HG03045 (cell line): ENCODE results near the gene RPL27A.

Source experiments
- ATAC-seq: cut with Tn5 transposase; IDR thresholded peaks from one replicate; pipeline ENCODE4 v1.9.1; 2021; ENCODE audit warnings: mild to moderate bottlenecking, moderate library complexity; ENCODE audit not compliant: unreplicated experiment

RPL27A gene

GRCh38 chr11:8672346-8672745 lies 10.2 kb upstream of the RPL27A start:
- no peak for ATAC-seq

GRCh38 chr11:8674859-8675258 lies 7.7 kb upstream of the RPL27A start:
- ATAC-seq, result no peak

DNA sequence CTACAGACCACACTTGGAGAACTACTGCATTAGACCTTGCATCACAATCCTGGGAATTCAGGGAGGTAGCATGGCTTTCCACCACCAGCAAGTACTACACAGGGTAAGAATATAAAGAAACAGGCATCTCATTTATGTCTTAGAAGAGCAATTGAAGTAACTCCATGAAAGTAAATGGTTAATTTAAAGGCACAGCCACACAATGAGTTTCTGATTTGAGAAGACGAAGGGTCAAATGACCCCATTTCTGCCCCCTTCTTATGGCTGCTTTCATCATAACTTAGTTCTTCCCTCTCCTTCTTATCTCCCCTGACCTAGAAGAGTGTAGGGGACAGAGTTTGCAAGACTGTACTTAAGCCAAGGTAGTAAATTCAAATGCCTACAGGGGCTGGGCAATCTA lies 6.1 kb upstream of the RPL27A start:
- no peak for ATAC-seq

- no peak for ATAC-seq
Measured at GRCh38 chr11:8679006-8679405, 3.6 kb upstream of the RPL27A start.

- ATAC-seq, result no peak
Measured at GRCh38 chr11:8681837-8682302, 722 bp upstream of the RPL27A start.

DNA sequence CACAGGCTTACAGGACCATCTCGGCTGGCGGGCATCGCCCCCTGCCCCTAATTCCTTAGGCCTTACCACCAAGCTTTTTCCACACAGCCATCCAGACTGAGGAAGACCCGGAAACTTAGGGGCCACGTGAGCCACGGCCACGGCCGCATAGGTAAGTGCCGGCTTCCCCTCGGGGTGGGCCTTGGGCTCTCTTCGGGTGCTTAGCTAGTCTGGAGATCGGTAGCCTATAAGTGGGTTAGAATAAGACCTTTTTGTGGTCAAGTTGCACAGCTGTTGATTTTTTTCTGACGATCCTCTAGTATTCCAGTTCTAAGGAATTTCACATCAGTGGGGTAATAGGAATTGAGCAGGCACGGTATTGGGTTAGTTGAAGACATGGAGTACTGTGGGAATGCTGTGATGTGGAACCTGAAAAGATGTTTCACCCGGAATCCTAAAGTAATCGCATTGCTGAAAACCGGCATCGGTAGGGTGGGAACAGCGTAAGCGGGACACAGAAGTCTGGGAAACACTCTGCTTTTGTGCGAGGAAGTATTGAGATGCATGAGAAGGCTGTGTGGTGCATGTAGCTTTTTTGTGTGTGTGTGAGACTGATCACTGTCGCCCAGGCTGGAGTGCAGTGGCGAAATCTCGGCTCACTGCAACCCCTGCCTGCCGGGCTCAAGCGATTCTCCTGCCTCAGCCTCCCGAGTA lies 669 bp downstream of the RPL27A start:
- no peak for ATAC-seq

- no peak for ATAC-seq
Measured at GRCh38 chr11:8684600-8685290, 2.2 kb downstream of the RPL27A start.

- ATAC-seq, result no peak
Measured at GRCh38 chr11:8685306-8685705, 2.7 kb downstream of the RPL27A start.

DNA sequence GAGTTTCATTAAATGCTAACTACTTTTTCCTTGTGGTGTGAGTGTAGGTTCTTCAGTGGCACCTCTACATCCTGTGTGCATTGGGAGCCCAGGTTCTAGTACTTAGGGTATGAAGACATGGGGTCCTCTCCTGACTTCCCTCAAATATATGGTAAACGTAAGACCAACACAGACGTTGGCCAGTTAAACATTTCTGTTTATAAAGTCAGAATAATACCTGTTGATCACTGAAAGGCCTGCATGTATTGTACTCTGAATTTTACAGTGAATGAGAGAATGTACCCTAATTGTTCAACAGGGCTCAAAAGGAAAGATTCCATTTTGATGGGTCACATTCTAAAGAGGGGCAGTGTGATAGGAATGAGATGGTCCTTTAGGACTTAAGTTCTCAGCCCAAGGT lies 3.2 kb downstream of the RPL27A start:
- ATAC-seq, result no peak

- no peak for ATAC-seq
Measured at GRCh38 chr11:8686325-8686724, 3.7 kb downstream of the RPL27A start.

- peak; percentile 96 for ATAC-seq
Measured at GRCh38 chr11:8688414-8689362, 6.1 kb downstream of the RPL27A start.

DNA sequence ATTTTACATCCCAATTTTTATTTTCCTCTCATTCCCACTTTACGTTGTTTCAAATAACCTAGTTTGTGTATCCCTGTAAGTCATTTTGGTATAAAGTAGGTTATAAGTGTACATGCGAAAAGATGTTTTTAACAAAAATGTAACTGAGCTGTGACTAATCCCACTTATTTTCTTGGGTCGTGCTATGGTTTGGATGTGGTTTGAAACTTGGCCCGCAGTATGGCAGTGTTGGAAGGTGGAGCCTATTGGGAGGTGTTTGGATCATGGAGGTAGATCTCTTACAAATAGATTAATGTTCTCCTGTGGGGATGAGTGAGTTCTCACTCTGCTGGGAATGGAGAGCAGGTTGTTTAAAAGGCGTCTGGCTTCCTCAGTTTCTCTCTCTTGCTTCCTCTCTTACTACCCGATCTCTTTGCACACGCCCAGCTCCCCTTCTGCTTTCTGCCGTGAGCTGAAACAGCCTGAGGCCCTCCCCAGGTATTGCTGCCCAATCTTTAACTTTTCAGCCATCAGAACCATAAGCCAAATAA lies 7.2 kb downstream of the RPL27A start:
- ATAC-seq, result no peak

DNA sequence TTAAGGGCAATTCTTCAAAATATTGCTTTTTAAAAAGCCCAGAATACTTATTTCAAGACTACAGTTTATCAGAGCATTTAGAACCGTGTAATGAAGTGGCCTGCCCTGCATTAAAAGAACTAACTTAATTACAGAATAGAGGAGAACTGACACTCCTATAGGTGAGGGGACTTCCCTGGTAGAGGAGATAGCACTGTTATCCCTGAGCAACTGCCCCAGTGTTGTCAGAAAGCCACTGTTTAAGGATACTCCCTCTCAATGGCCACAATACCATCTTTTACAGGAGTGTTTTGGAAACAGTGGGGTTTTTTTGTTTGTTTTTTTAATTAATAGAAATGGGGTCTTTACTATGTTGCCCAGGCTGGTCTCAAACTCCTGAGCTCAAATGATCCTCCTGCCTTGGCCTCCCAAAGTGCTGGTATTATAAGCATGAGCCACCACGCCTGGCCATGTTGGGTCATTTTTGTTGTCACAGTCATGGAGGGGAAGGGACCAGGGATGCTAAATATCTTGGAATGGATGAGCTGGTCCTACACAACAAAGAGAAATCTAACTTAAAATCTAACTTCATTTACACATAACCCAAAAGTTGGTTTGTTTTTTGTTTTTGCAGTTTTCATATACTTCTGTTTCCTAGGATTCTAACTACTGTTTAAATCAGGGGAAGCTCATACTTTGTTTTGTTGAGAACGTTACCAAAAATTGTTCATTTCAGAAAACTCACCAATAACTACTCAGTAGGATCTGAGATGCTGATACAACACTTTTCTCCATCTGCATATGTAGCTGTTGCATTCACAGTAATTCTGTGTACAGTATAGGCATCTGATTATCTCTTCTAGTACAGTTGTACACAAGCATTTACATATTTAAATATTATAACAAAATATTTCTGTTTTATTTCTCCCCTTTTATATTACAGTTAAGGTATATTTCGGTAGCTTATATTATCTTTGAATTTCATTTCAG lies 8.1 kb downstream of the RPL27A start:
- ATAC-seq, result no peak

DNA sequence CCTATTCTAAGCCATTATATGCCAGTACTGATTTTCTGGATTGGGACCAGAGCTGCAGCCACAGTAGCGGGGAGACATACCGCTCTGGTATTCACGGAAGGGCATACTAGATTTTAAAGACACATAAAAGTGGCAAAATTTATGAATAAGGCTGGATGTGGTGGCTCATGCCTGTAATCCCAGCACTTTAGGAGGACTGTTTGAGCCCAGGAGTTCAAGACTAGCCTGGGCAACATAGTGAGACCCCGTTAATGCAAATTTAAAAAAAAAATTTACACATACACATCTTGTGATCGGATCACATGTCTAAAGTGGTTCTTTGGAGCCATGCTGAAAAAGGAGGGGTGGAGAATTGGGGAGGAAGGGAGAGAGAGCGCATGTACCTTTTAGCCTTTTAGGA lies 9.0 kb downstream of the RPL27A start:
- no peak for ATAC-seq

GRCh38 chr11:8692417-8692816 lies 9.8 kb downstream of the RPL27A start:
- ATAC-seq, result no peak

DNA sequence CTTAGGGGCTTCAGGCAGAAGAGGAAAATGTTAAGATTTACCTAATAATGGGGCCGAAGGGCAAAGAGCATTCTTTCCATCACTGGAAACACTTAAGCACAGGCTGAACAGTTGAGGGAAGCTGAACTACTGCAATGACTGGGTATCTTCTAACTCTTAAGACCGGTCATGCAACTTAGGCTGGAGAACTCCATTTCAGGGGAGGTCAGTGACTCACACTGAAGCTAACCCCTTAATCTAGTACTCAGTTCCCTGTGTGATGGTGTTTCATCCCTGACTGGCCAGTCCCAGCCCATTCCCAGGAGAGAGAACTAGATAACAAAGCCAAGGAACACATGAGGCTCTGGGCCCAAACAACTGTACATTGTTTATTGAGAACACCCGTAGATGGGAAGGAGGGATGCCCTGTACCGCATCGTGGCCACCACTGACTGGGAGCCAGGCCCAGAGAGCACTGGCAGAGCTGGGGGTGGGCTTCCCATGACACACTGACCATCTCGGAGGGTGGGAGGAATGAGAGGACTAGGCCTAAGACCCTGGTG lies 10.5 kb downstream of the RPL27A start:
- no peak for ATAC-seq

- ATAC-seq, result no peak
Measured at GRCh38 chr11:8693555-8693954, 11.0 kb downstream of the RPL27A start.

DNA sequence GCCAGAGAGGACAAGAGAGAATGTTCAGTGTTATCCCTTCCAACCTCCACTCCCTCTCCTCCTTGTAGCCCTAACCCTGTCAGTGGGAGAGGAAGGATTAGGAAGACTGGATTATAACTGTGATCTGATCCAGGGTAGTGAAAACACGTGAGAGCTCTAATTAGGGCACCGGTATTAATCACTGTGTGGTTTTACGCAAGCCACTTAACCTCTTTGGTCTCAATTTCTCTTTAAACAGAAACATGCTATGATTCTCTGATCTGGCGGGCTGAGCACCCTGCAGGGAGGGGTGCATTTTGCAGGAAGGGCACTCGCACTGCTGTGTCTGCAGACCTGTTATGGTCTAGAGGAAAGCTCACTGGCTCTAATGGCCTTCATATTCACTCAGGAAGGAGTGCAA lies 11.5 kb downstream of the RPL27A start:
- no peak for ATAC-seq

GRCh38 chr11:8697054-8697453 lies 14.5 kb downstream of the RPL27A start:
- no peak for ATAC-seq

DNA sequence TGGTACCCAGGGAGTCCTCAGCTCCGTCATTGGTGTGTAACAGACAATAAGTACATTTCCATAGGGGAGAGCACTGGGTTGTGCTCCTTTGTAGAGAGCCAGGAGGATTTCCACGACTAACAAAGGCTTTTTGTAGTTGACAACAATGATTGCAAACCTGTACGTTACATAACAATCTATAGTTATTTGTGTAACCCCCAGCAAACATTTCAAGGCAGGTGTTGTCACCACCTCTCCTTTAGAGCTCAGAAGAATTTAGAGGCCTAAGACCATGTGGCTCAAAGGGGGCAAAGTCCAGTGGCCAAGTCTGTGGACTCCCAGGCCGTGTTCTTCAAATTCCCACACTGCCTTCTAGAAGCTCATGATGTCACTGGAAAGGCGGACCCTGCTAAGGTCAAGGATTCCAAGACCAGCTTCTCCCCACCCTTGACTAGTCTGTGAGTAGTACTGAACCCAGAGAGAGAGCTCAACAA lies 15.8 kb downstream of the RPL27A start:
- ATAC-seq, result no peak
